Fibroblast of lung (primary cell): ENCODE measurements around the gene MAP7D2. TPM values are rescaled to one million over a fixed set of nuclear protein-coding genes. Genes with fewer than 3 reads are reported as not detected.
A peak's percentile ranks its signal among the peaks of the same experiment; 100 is the strongest.

ENCODE experiments used
- DNase-seq, 2 donors: peaks; one replicate each; pipeline versions ENCODE4 v3.0.0 to v3.0.0-alpha.2; 2010; ENCODE audit warnings: low read depth in 2 of 2
- H2AFZ ChIP-seq: 2 replicates; pipeline ENCODE4 v1.5.1; 2012; ENCODE audit warnings: low read length, control low read depth, inconsistent platforms
- H3K27ac ChIP-seq: 2 replicates; pipeline ENCODE4 v1.5.1; 2011; ENCODE audit warnings: low read length, control low read depth; ENCODE audit not compliant: insufficient read depth
- H3K27me3 ChIP-seq: 2 replicates; pipeline ENCODE4 v1.5.1; 2011; ENCODE audit warnings: mild to moderate bottlenecking, low read length; ENCODE audit not compliant: control insufficient read depth, insufficient read depth
- H3K36me3 ChIP-seq: 2 replicates; pipeline ENCODE4 v1.5.1; 2011; ENCODE audit warnings: low read length; ENCODE audit not compliant: control insufficient read depth, insufficient read depth
- H3K4me1 ChIP-seq: 2 replicates; pipeline ENCODE4 v1.5.1; 2011; ENCODE audit warnings: low read length; ENCODE audit not compliant: control insufficient read depth, insufficient read depth; ENCODE audit errors: extremely low read depth
- H3K4me2 ChIP-seq: 2 replicates; pipeline ENCODE4 v1.5.1; 2011; ENCODE audit warnings: low read length, control low read depth; ENCODE audit not compliant: insufficient read depth; ENCODE audit errors: extremely low read depth
- H3K4me3 ChIP-seq, 4 experiments: fragments of 200-600 bp in 1 of 4; sonication (generic) in 1 of 4; replicated peaks in 1 of 4; 2 replicates each; pipeline ENCODE4 v1.5.1; 2011 to 2016; ENCODE audit warnings: low read length in 4 of 4, low read depth in 3 of 4, mild to moderate bottlenecking in 3 of 4, control low read depth in 2 of 4, inconsistent platforms in 1 of 4, mixed read lengths in 1 of 4; ENCODE audit not compliant: insufficient read depth in 1 of 4; ENCODE audit errors: control extremely low read depth in 1 of 4
- H3K79me2 ChIP-seq: 2 replicates; pipeline ENCODE4 v1.5.1; 2012; ENCODE audit warnings: mild to moderate bottlenecking, low read length, inconsistent platforms; ENCODE audit not compliant: control insufficient read depth, insufficient read depth
- H3K9ac ChIP-seq: 2 replicates; pipeline ENCODE4 v1.5.1; 2011; ENCODE audit warnings: mild to moderate bottlenecking, low read length, control low read depth; ENCODE audit not compliant: insufficient read depth
- H3K9me3 ChIP-seq: 2 replicates; pipeline ENCODE4 v1.5.1; 2012; ENCODE audit warnings: low read depth, low read length; ENCODE audit not compliant: control insufficient read depth, insufficient read depth
- H4K20me1 ChIP-seq: 2 replicates; pipeline ENCODE4 v1.5.1; 2011; ENCODE audit warnings: low read length; ENCODE audit not compliant: control insufficient read depth, insufficient read depth; ENCODE audit errors: extremely low read depth
- CTCF ChIP-seq, 2 donors: IDR thresholded peaks in 1 of 2; conservative IDR thresholded peaks in 1 of 2; 1 replicate in 1 of 2; 2 replicates in 1 of 2; pipeline ENCODE4 v1.5.1; 2011 to 2012; ENCODE audit warnings: low read length in 2 of 2, control low read depth in 1 of 2, inconsistent platforms in 1 of 2, low read depth in 1 of 2, mild to moderate bottlenecking in 1 of 2
- EZH2 ChIP-seq: IDR thresholded peaks from 2 replicates; pipeline ENCODE4 v1.5.1; 2012; ENCODE audit warnings: low read length, control low read depth, mild to moderate bottlenecking; ENCODE audit errors: missing control alignments
- polyA plus RNA-seq, 2 donors: library from polyadenylated mRNA; depleted of rRNA in 1 of 2; stranded (reverse) in 1 of 2; unstranded in 1 of 2; fragments of >200 nt; gene quantifications; 2 replicates each; pipeline ENCODE4 v1.2.1, GENCODE V29; 2011 to 2012; ENCODE audit warnings: missing spikeins in 1 of 2
- total RNA-seq: library from RNA; depleted of rRNA; stranded (reverse); fragments of >200 nt; gene quantifications from 2 replicates; pipeline ENCODE4 v1.2.1, GENCODE V29; 2014

Gene MAP7D2
- total and polyA plus RNA-seq, 2 donors (not counting 1 experiment from before 2014, with no cell fraction given) = under 0.01 to 0.26 TPM

GRCh38 chrX:19990151-19990555, 126.6 kb downstream of the MAP7D2 start:
- H3K9me3 ChIP-seq = no peaks in the 10 kb centered on the region
- peak overlapping the region; percentile 44 for H3K4me2 ChIP-seq
- H3K4me3 ChIP-seq = peak overlapping the region; percentile 49 to 69 (median 66)
- TF ChIP-seq EZH2 = no peak
- no peak for TF ChIP-seq CTCF (conservative IDR thresholded peaks at IDR 0.05 in 1 of 2, IDR thresholded peaks at IDR 0.05 in 1 of 2; ENCODE audit: low read depth in 1 of 2, low read length in 2 of 2)
- no peaks in the 10 kb centered on the region for H4K20me1 ChIP-seq
- H3K79me2 ChIP-seq = no peaks in the 10 kb centered on the region
- H3K27ac ChIP-seq = peak overlapping the region; percentile 39
- H3K4me1 ChIP-seq = no peaks in the 10 kb centered on the region
- peak overlapping the region; percentile 9 for H3K9ac ChIP-seq
- no peak overlapping the region for H2AFZ ChIP-seq
- DNase-seq = no peak
- H3K36me3 ChIP-seq = no peaks in the 10 kb centered on the region
- H3K27me3 ChIP-seq = no peaks in the 10 kb centered on the region

GRCh38 chrX:19987856-19988255, 128.9 kb downstream of the MAP7D2 start:
- TF ChIP-seq CTCF (conservative IDR thresholded peaks at IDR 0.05 in 1 of 2, IDR thresholded peaks at IDR 0.05 in 1 of 2; ENCODE audit: low read depth in 1 of 2, low read length in 2 of 2) (no peak), EZH2 (no peak)
- Histone ChIP-seq H3K79me2 (no peaks in the 10 kb centered on the region), H2AFZ (no peak overlapping the region), H3K4me1 (no peaks in the 10 kb centered on the region), H3K9ac (no peak overlapping the region), H3K4me3 (no peak overlapping the region), H3K9me3 (no peaks in the 10 kb centered on the region), H3K27me3 (no peaks in the 10 kb centered on the region), H3K27ac (no peak overlapping the region), H3K36me3 (no peaks in the 10 kb centered on the region), H3K4me2 (no peak overlapping the region), H4K20me1 (no peaks in the 10 kb centered on the region)
- DNase-seq = no peak

GRCh38 chrX:19986531-19986930, 130.2 kb downstream of the MAP7D2 start:
- H3K27me3 ChIP-seq = no peaks in the 10 kb centered on the region
- no peak overlapping the region for H3K9ac ChIP-seq
- no peaks in the 10 kb centered on the region for H3K9me3 ChIP-seq
- DNase-seq = no peak
- no peak overlapping the region for H3K4me2 ChIP-seq
- no peak overlapping the region for H3K4me3 ChIP-seq
- no peaks in the 10 kb centered on the region for H3K4me1 ChIP-seq
- H2AFZ ChIP-seq = no peak overlapping the region
- H3K79me2 ChIP-seq = no peaks in the 10 kb centered on the region
- no peaks in the 10 kb centered on the region for H3K36me3 ChIP-seq
- no peak overlapping the region for H3K27ac ChIP-seq
- no peaks in the 10 kb centered on the region for H4K20me1 ChIP-seq
- TF ChIP-seq CTCF (conservative IDR thresholded peaks at IDR 0.05 in 1 of 2, IDR thresholded peaks at IDR 0.05 in 1 of 2; ENCODE audit: low read depth in 1 of 2, low read length in 2 of 2) (no peak), EZH2 (no peak)
